Measurements from ENCODE around the gene UMAD1.
A peak's percentile ranks its signal among the peaks of the same experiment; 100 is the strongest.

UMAD1 gene

GRCh38 chr7:7750571-7751242, 110.2 kb downstream of the UMAD1 start:
- Histone ChIP-seq H3K4me1 (ENCODE audit: control insufficient read depth, insufficient read depth, low read length) (no peaks in the 10 kb centered on the region), H3K9me3 (ENCODE audit: control insufficient read depth, low read length) (no peaks in the 10 kb centered on the region), H3K27me3 (replicated peaks; ENCODE audit: control insufficient read depth, insufficient read depth, low read length) (no peaks in the 10 kb centered on the region), H3K9ac (ENCODE audit: low read length) (no peak overlapping the region), H3K36me3 (ENCODE audit: control insufficient read depth, insufficient read depth, low read length, severe bottlenecking) (no peaks in the 10 kb centered on the region), H3K4me3 (ENCODE audit: low read length) (no peak overlapping the region)
- no peak for DNase-seq (ENCODE audit: low read depth)

GRCh38 chr7:7751243-7752092, 110.9 kb downstream of the UMAD1 start:
- Histone ChIP-seq H3K9ac (ENCODE audit: low read length) (no peak overlapping the region), H3K4me3 (ENCODE audit: low read length) (no peak overlapping the region), H3K36me3 (ENCODE audit: control insufficient read depth, insufficient read depth, low read length, severe bottlenecking) (no peaks in the 10 kb centered on the region), H3K27me3 (replicated peaks; ENCODE audit: control insufficient read depth, insufficient read depth, low read length) (no peaks in the 10 kb centered on the region), H3K9me3 (ENCODE audit: control insufficient read depth, low read length) (no peaks in the 10 kb centered on the region), H3K4me1 (ENCODE audit: control insufficient read depth, insufficient read depth, low read length) (no peaks in the 10 kb centered on the region)
- no peak for DNase-seq (ENCODE audit: low read depth)

- Histone ChIP-seq H3K4me1 (ENCODE audit: control insufficient read depth, insufficient read depth, low read length) (peaks cover under 1% of the 10 kb centered on the region), H3K4me3 (ENCODE audit: low read length) (no peak overlapping the region), H3K9ac (ENCODE audit: low read length) (no peak overlapping the region), H3K9me3 (ENCODE audit: control insufficient read depth, low read length) (no peaks in the 10 kb centered on the region), H3K36me3 (ENCODE audit: control insufficient read depth, insufficient read depth, low read length, severe bottlenecking) (no peaks in the 10 kb centered on the region), H3K27me3 (replicated peaks; ENCODE audit: control insufficient read depth, insufficient read depth, low read length) (no peaks in the 10 kb centered on the region)
- DNase-seq (ENCODE audit: low read depth), result no peak
Observed at GRCh38 chr7:7756577-7756976, 116.0 kb downstream of the UMAD1 start.

GRCh38 chr7:7757576-7757975, 117.0 kb downstream of the UMAD1 start:
- no peak for DNase-seq (ENCODE audit: low read depth)
- Histone ChIP-seq H3K9ac (ENCODE audit: low read length) (no peak overlapping the region), H3K9me3 (ENCODE audit: control insufficient read depth, low read length) (no peaks in the 10 kb centered on the region), H3K4me1 (ENCODE audit: control insufficient read depth, insufficient read depth, low read length) (peaks cover 9% of the 10 kb centered on the region), H3K4me3 (ENCODE audit: low read length) (no peak overlapping the region), H3K27me3 (replicated peaks; ENCODE audit: control insufficient read depth, insufficient read depth, low read length) (no peaks in the 10 kb centered on the region), H3K36me3 (ENCODE audit: control insufficient read depth, insufficient read depth, low read length, severe bottlenecking) (no peaks in the 10 kb centered on the region)

GRCh38 chr7:7761340-7761973, 120.9 kb downstream of the UMAD1 start:
- peak overlapping the region; percentile 80 for H3K4me3 ChIP-seq (ENCODE audit: low read length)
- peak; percentile 85 for DNase-seq (ENCODE audit: low read depth)

GRCh38 chr7:7761974-7762779, 121.6 kb downstream of the UMAD1 start:
- Histone ChIP-seq H3K4me1 (ENCODE audit: control insufficient read depth, insufficient read depth, low read length) (peaks cover 15% of the 10 kb centered on the region), H3K4me3 (ENCODE audit: low read length) (peak overlapping the region; percentile 80), H3K9me3 (ENCODE audit: control insufficient read depth, low read length) (no peaks in the 10 kb centered on the region), H3K27me3 (replicated peaks; ENCODE audit: control insufficient read depth, insufficient read depth, low read length) (no peaks in the 10 kb centered on the region), H3K9ac (ENCODE audit: low read length) (peak overlapping the region; percentile 70), H3K36me3 (ENCODE audit: control insufficient read depth, insufficient read depth, low read length, severe bottlenecking) (no peaks in the 10 kb centered on the region)
- peak; percentile 69 for DNase-seq (ENCODE audit: low read depth)

More at GRCh38 chr7:7761340-7761973, 120.9 kb downstream of the UMAD1 start:
- H3K9ac ChIP-seq (ENCODE audit: low read length), result peak overlapping the region; percentile 70
- H3K4me1 ChIP-seq (ENCODE audit: control insufficient read depth, insufficient read depth, low read length), result peaks cover 13% of the 10 kb centered on the region
- H3K36me3 ChIP-seq (ENCODE audit: control insufficient read depth, insufficient read depth, low read length, severe bottlenecking), result no peaks in the 10 kb centered on the region
- H3K27me3 ChIP-seq (replicated peaks; ENCODE audit: control insufficient read depth, insufficient read depth, low read length), result no peaks in the 10 kb centered on the region
- no peaks in the 10 kb centered on the region for H3K9me3 ChIP-seq (ENCODE audit: control insufficient read depth, low read length)

GRCh38 chr7:7764520-7765396, 124.2 kb downstream of the UMAD1 start:
- H3K4me1 ChIP-seq (ENCODE audit: control insufficient read depth, insufficient read depth, low read length), result peaks cover 25% of the 10 kb centered on the region
- no peaks in the 10 kb centered on the region for H3K36me3 ChIP-seq (ENCODE audit: control insufficient read depth, insufficient read depth, low read length, severe bottlenecking)
- no peak for DNase-seq (ENCODE audit: low read depth)
- H3K27me3 ChIP-seq (replicated peaks; ENCODE audit: control insufficient read depth, insufficient read depth, low read length), result no peaks in the 10 kb centered on the region
- no peak overlapping the region for H3K4me3 ChIP-seq (ENCODE audit: low read length)
- H3K9me3 ChIP-seq (ENCODE audit: control insufficient read depth, low read length), result no peaks in the 10 kb centered on the region
- no peak overlapping the region for H3K9ac ChIP-seq (ENCODE audit: low read length)

- Histone ChIP-seq H3K9me3 (ENCODE audit: control insufficient read depth, low read length) (no peaks in the 10 kb centered on the region), H3K36me3 (ENCODE audit: control insufficient read depth, insufficient read depth, low read length, severe bottlenecking) (no peaks in the 10 kb centered on the region), H3K27me3 (replicated peaks; ENCODE audit: control insufficient read depth, insufficient read depth, low read length) (no peaks in the 10 kb centered on the region), H3K4me3 (ENCODE audit: low read length) (no peak overlapping the region), H3K9ac (ENCODE audit: low read length) (no peak overlapping the region), H3K4me1 (ENCODE audit: control insufficient read depth, insufficient read depth, low read length) (peaks cover 25% of the 10 kb centered on the region)
- DNase-seq (ENCODE audit: low read depth), result no peak
Observed at GRCh38 chr7:7765422-7765821, 124.9 kb downstream of the UMAD1 start.

GRCh38 chr7:7766671-7767070, 126.1 kb downstream of the UMAD1 start:
- Histone ChIP-seq H3K27me3 (replicated peaks; ENCODE audit: control insufficient read depth, insufficient read depth, low read length) (no peaks in the 10 kb centered on the region), H3K9me3 (ENCODE audit: control insufficient read depth, low read length) (no peaks in the 10 kb centered on the region), H3K36me3 (ENCODE audit: control insufficient read depth, insufficient read depth, low read length, severe bottlenecking) (no peaks in the 10 kb centered on the region), H3K9ac (ENCODE audit: low read length) (no peak overlapping the region), H3K4me1 (ENCODE audit: control insufficient read depth, insufficient read depth, low read length) (peaks cover 28% of the 10 kb centered on the region), H3K4me3 (ENCODE audit: low read length) (no peak overlapping the region)
- peak; percentile 43 for DNase-seq (ENCODE audit: low read depth)

GRCh38 chr7:7768977-7769709, 128.6 kb downstream of the UMAD1 start:
- H3K4me1 ChIP-seq (ENCODE audit: control insufficient read depth, insufficient read depth, low read length), result peaks cover 25% of the 10 kb centered on the region
- H3K27me3 ChIP-seq (replicated peaks; ENCODE audit: control insufficient read depth, insufficient read depth, low read length), result no peaks in the 10 kb centered on the region
- H3K9me3 ChIP-seq (ENCODE audit: control insufficient read depth, low read length), result no peaks in the 10 kb centered on the region
- H3K4me3 ChIP-seq (ENCODE audit: low read length), result no peak overlapping the region
- no peaks in the 10 kb centered on the region for H3K36me3 ChIP-seq (ENCODE audit: control insufficient read depth, insufficient read depth, low read length, severe bottlenecking)
- no peak overlapping the region for H3K9ac ChIP-seq (ENCODE audit: low read length)
- peak; percentile 36 for DNase-seq (ENCODE audit: low read depth)

Data from adipocyte (in vitro differentiated cells).